ENCODE results near the gene PFDN2.

DNA sequence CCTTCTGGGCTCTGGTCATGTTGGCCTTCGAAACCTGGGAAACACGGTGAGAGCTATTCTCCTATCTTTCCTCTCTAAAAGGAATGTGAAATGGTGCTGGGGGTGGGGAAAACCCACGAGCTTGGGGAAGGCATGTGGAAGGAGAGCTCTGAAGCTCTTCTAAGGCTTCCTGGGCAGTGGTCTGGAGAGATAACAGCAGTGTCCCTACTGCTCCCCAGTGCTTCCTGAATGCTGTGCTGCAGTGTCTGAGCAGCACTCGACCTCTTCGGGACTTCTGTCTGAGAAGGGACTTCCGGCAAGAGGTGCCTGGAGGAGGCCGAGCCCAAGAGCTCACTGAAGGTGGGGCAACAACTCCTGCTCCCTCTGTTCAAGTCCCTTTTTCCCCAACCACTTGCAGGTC lies 44.2 kb upstream of the PFDN2 start:
- TF ChIP-seq, protein P1, sequence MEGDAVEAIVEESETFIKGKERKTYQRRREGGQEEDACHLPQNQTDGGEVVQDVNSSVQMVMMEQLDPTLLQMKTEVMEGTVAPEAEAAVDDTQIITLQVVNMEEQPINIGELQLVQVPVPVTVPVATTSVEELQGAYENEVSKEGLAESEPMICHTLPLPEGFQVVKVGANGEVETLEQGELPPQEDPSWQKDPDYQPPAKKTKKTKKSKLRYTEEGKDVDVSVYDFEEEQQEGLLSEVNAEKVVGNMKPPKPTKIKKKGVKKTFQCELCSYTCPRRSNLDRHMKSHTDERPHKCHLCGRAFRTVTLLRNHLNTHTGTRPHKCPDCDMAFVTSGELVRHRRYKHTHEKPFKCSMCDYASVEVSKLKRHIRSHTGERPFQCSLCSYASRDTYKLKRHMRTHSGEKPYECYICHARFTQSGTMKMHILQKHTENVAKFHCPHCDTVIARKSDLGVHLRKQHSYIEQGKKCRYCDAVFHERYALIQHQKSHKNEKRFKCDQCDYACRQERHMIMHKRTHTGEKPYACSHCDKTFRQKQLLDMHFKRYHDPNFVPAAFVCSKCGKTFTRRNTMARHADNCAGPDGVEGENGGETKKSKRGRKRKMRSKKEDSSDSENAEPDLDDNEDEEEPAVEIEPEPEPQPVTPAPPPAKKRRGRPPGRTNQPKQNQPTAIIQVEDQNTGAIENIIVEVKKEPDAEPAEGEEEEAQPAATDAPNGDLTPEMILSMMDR (IDR thresholded peaks at IDR 0.05): no peak
- TF ChIP-seq POLR2A (IDR thresholded peaks at IDR 0.05): no peak
